Thoracic aorta (tissue), 2 donors: ENCODE data around the gene MEX3A. TPM values are rescaled to one million over a fixed set of nuclear protein-coding genes. Genes with fewer than 3 reads are reported as not detected.

Experiments
- ATAC-seq: fragments of 150-250 bp; one replicate; pipeline ENCODE4 v1.8.0; 2017; ENCODE audit warnings: low read depth; ENCODE audit not compliant: insufficient number of reproducible peaks, low FRiP score
- DNase-seq: peaks from one replicate; pipeline ENCODE4 v3.0.0-alpha.2; 2020; ENCODE audit warnings: low spot score
- H3K27ac ChIP-seq, 2 donors: fragments of 200-600 bp; sonication (generic); 1 replicate in 1 of 2; 2 replicates in 1 of 2; pipeline ENCODE4 v1.5.1; 2016; ENCODE audit warnings: mild to moderate bottlenecking in 2 of 2, moderate library complexity in 2 of 2
- H3K27me3 ChIP-seq: fragments of 200-600 bp; sonication (generic); replicated peaks from 2 replicates; pipeline ENCODE4 v1.6.0; 2016; ENCODE audit warnings: mild to moderate bottlenecking; ENCODE audit not compliant: insufficient read depth
- H3K36me3 ChIP-seq: fragments of 200-600 bp; sonication (generic); one replicate; pipeline ENCODE4 v1.5.1; 2016
- H3K4me1 ChIP-seq, 2 donors: fragments of 200-600 bp; sonication (generic); 1 replicate in 1 of 2; 2 replicates in 1 of 2; pipeline versions ENCODE4 v1.5.1 to v1.6.0; 2016; ENCODE audit warnings: low read depth in 2 of 2, mild to moderate bottlenecking in 1 of 2; ENCODE audit not compliant: control insufficient read depth in 1 of 2
- H3K4me3 ChIP-seq: fragments of 200-600 bp; sonication (generic); 2 replicates; pipeline ENCODE4 v1.5.1; 2016; ENCODE audit warnings: mild to moderate bottlenecking
- H3K9me3 ChIP-seq: fragments of 200-600 bp; sonication (generic); 2 replicates; pipeline ENCODE4 v1.5.1; 2016
- CTCF ChIP-seq: fragments of 200-600 bp; sonication (generic); IDR thresholded peaks from one replicate; pipeline ENCODE4 v1.5.1; 2019; ENCODE audit warnings: antibody characterized with exemption
- total RNA-seq, 2 donors: library from RNA; depleted of rRNA; stranded (reverse); fragments of >200 nt; gene quantifications; one replicate each; pipeline versions ENCODE4 v1.1.0 to v1.2.3, GENCODE V29; 2016

MEX3A gene
- total RNA-seq, 2 donors from 2014 or later = 0.42 TPM; not detected in 1

- no peaks in the 10 kb centered on the region for H3K27me3 ChIP-seq
- TF ChIP-seq CTCF = no peak
- peak; percentile 29 for DNase-seq
- no peak for ATAC-seq
- peaks cover 26 to 49% of the 10 kb centered on the region in 2 donors for H3K4me1 ChIP-seq
- H3K4me3 ChIP-seq = peak overlapping the region; percentile 96
- H3K27ac ChIP-seq = peak overlapping the region; percentile 98 to 99
- no peaks in the 10 kb centered on the region for H3K9me3 ChIP-seq
- H3K36me3 ChIP-seq = no peaks in the 10 kb centered on the region
These were observed 33.5 kb upstream of the MEX3A start for GRCh38 chr1:156115514-156116374.

DNA sequence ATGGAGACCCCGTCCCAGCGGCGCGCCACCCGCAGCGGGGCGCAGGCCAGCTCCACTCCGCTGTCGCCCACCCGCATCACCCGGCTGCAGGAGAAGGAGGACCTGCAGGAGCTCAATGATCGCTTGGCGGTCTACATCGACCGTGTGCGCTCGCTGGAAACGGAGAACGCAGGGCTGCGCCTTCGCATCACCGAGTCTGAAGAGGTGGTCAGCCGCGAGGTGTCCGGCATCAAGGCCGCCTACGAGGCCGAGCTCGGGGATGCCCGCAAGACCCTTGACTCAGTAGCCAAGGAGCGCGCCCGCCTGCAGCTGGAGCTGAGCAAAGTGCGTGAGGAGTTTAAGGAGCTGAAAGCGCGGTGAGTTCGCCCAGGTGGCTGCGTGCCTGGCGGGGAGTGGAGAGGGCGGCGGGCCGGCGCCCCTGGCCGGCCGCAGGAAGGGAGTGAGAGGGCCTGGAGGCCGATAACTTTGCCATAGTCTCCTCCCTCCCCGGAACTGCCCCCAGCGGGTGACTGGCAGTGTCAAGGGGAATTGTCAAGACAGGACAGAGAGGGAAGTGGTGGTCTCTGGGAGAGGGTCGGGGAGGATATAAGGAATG is 32.8 kb upstream of the MEX3A start:
- TF ChIP-seq CTCF = no peak
- no peak for DNase-seq
- peak overlapping the region; percentile 96 for H3K4me3 ChIP-seq
- H3K36me3 ChIP-seq = no peaks in the 10 kb centered on the region
- no peak for ATAC-seq
- peak overlapping the region; percentile 98 to 99 for H3K27ac ChIP-seq
- H3K4me1 ChIP-seq = peaks cover 19 to 42% of the 10 kb centered on the region in 2 donors
- no peaks in the 10 kb centered on the region for H3K27me3 ChIP-seq
- H3K9me3 ChIP-seq = no peaks in the 10 kb centered on the region

DNA sequence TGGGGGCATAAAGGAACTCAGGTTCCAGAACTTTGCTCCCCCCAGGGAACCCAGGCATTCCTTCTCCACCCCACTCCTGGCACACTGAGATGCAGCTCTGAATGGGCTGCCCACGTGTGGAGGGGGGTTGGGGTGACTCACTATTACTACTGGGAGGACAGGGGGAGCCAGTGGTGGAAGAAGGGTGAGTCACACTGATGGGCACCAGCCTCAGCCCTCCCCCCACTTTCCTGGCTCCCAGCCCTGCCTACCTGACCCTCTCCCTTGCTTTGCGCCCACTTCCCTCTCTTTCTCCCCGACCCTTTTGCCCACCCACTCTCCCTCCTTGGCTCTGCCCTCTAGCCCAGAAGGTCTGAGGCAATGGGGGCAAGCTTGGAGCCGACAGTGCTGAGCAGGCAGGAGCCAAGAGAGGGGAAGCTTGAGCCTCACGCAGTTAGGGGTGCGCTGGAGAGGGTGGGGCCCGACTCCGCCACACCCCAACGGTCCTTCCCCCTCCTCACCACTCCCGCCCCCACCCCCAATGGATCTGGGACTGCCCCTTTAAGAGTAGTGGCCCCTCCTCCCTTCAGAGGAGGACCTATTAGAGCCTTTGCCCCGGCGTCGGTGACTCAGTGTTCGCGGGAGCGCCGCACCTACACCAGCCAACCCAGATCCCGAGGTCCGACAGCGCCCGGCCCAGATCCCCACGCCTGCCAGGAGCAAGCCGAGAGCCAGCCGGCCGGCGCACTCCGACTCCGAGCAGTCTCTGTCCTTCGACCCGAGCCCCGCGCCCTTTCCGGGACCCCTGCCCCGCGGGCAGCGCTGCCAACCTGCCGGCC is 32.0 kb upstream of the MEX3A start, which contains the start of gene LMNA:
LMNA (plus strand) TSS at position 611 of the 818 bp plus-strand sequence. CDS start 208 bp downstream, outside the sequence.
- H3K9me3 ChIP-seq = no peaks in the 10 kb centered on the region
- H3K4me3 ChIP-seq = peak within 1 kb of the TSS; percentile 96
- H3K27ac ChIP-seq = peak within 1 kb of the TSS; percentile 98 to 99
- no peak for TF ChIP-seq CTCF
- ATAC-seq (peak; percentile 86), DNase-seq (peak; percentile 97)
- no peaks in the 10 kb centered on the region for H3K27me3 ChIP-seq
- no peaks in the 10 kb centered on the region for H3K36me3 ChIP-seq
- peaks cover 12 to 35% of the 10 kb centered on the region in 2 donors for H3K4me1 ChIP-seq

GRCh38 chr1:156113282-156113950 is 31.2 kb upstream of the MEX3A start:
- DNase-seq (no peak), ATAC-seq (no peak)
- no peaks in the 10 kb centered on the region for H3K9me3 ChIP-seq
- peak overlapping the region; percentile 96 for H3K4me3 ChIP-seq
- TF ChIP-seq CTCF = no peak
- no peaks in the 10 kb centered on the region for H3K27me3 ChIP-seq
- H3K36me3 ChIP-seq = no peaks in the 10 kb centered on the region
- H3K4me1 ChIP-seq = peaks cover 6 to 26% of the 10 kb centered on the region in 2 donors
- peak overlapping the region; percentile 98 to 99 for H3K27ac ChIP-seq
